ENCODE results near the gene RALGAPA2. TPM values are rescaled to one million over a fixed set of nuclear protein-coding genes. Genes with fewer than 3 reads are reported as not detected.

The RALGAPA2 gene
- total RNA-seq, 1 donor from 2014 or later = 52.0 TPM

- no peak for ATAC-seq
These were observed 25.1 kb downstream of the RALGAPA2 start for GRCh38 chr20:20687319-20687718.

GRCh38 chr20:20685635-20686034 lies 26.8 kb downstream of the RALGAPA2 start:
- DNase-seq (ENCODE audit: low spot score) = no peak
- peak; percentile 77 for ATAC-seq

More at GRCh38 chr20:20687319-20687718, 25.1 kb downstream of the RALGAPA2 start:
- DNase-seq (ENCODE audit: low spot score) = no peak

DNA sequence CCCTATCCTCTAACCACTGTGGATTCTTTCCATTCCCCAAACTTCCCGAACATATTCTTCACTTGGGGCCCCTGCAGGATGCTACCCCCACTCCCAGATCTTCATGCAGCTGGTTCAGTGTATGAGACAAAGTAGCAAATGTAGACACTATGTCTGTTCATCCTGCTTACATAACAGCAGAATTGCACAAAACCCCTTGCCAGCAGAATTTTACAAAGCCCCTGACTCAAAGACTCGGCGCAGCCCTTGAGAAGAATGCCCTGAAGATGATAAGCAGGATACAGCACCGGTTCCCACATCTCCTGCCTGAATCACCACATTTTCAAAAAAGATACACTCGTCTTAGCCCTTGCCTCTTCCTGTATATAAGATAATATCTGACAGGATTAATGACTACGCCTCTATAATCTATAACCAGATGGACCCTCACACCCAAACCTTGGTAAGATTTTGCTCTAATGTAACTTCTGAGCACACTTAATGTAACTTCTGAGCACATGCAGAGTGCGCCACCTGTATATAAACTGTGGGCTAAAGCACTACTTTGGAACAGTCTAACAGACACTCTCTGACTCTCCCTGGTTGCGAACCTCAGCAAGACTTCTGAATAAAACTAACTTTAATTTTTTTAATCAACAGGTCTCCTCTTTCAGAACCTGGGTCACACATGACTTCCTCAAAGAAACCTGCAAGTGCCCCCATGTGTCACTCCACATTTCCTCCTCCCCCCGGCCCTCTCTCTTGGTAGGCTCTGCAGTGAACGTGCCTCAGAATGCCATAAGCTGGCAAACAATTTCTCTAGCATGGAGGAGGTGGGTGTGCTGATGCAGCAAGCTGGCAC lies 28.7 kb downstream of the RALGAPA2 start:
- DNase-seq (ENCODE audit: low spot score) = no peak
- ATAC-seq = peak; percentile 5

- DNase-seq (ENCODE audit: low spot score) (no peak), ATAC-seq (peak; percentile 57)
These were observed 29.4 kb downstream of the RALGAPA2 start for GRCh38 chr20:20683020-20683419.

- DNase-seq (ENCODE audit: low spot score) (no peak), ATAC-seq (no peak)
These were observed 31.4 kb downstream of the RALGAPA2 start for GRCh38 chr20:20680991-20681508.

GRCh38 chr20:20679316-20679715 lies 33.1 kb downstream of the RALGAPA2 start:
- no peak for DNase-seq (ENCODE audit: low spot score)
- no peak for ATAC-seq

- no peak for DNase-seq (ENCODE audit: low spot score)
- no peak for ATAC-seq
These were observed 35.3 kb downstream of the RALGAPA2 start for GRCh38 chr20:20677186-20677585.

DNA sequence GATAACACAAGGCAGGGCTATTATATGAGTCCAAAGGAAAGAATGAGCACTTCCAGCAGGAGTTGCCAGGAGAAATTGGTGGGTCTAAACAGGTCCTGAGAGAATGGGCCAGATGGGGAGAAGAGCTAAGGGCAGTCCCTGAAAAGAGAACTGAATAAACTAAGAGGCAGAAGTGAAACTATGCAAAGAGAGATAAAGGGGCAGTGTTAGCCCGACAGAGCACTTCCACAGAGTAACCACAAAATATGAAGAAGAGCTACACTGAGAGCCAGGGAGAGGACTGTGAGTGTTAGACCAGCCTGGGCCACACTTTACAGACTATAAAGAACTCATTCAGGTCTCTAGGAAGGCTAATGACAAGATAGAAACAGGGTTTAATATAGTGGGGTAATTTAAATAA lies 43.8 kb downstream of the RALGAPA2 start:
- ATAC-seq (peak; percentile 44), DNase-seq (ENCODE audit: low spot score) (no peak)

GRCh38 chr20:20666359-20666758 lies 46.1 kb downstream of the RALGAPA2 start:
- ATAC-seq = no peak
- DNase-seq (ENCODE audit: low spot score) = no peak

GRCh38 chr20:20665606-20666332 lies 46.7 kb downstream of the RALGAPA2 start:
- DNase-seq (ENCODE audit: low spot score) (no peak), ATAC-seq (peak; percentile 5)

DNA sequence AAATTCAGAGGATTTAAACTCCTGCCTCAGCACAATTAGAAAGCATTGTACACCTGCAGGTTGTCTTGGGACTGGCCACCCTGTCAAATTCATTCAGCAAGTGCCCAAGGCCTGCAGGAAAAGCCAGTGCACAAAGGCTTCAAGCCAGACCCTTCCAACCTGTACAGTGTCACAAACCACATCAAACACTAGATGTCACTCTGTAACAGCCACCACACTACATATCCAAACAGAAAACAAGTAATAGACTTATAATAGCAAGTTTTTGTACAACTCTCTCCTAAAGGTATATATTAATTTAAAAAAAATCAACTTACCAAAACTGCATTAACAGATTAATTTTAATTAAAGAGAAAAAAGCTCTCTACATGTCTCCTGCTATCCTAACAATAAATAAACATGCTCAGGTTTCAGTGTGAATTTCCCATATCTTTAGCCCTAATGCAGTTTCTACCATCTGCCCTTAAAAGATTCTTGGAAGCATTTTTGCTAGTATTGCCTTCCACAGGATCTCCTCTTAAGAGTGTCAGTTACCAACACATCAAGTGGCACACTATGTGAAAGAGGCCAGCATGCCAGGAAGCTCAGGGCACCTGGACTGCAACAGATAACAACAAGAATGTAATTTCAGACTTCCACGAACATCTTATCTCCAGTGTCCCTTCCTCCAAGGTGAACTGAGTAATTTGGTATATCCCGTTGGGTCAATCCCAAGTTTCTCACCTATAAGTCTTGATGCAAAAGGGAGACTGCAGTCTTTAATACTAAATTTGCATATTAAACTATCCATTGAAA lies 47.5 kb downstream of the RALGAPA2 start:
- ATAC-seq (peak; percentile 91), DNase-seq (ENCODE audit: low spot score) (no peak)

- DNase-seq (ENCODE audit: low spot score) (no peak), ATAC-seq (no peak)
These were observed 48.6 kb downstream of the RALGAPA2 start for GRCh38 chr20:20663841-20664240.

GRCh38 chr20:20658871-20659431 lies 53.5 kb downstream of the RALGAPA2 start:
- ATAC-seq = peak; percentile 5
- DNase-seq (ENCODE audit: low spot score) = no peak

DNA sequence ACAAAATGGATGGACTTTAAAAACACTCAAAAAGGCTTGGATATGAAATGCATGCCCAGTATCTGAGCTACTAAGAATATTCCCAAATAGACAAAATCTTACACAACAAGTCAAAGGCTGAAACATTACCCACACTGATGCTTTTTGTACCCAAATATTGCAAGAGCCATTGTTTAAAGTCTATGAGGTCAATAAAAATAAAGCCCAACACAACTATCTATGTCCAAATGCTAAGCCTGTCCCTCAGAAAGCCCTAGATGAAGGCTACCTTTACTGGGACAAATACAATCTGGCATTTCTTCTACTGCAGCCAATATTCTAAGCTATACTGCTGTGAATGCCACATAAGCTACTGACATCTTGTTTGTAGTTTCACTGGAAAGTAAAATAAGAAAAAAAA lies 54.3 kb downstream of the RALGAPA2 start:
- peak; percentile 87 for ATAC-seq
- DNase-seq (ENCODE audit: low spot score) = no peak

- no peak for ATAC-seq
- DNase-seq (ENCODE audit: low spot score) = no peak
These were observed 55.4 kb downstream of the RALGAPA2 start for GRCh38 chr20:20657092-20657491.

DNA sequence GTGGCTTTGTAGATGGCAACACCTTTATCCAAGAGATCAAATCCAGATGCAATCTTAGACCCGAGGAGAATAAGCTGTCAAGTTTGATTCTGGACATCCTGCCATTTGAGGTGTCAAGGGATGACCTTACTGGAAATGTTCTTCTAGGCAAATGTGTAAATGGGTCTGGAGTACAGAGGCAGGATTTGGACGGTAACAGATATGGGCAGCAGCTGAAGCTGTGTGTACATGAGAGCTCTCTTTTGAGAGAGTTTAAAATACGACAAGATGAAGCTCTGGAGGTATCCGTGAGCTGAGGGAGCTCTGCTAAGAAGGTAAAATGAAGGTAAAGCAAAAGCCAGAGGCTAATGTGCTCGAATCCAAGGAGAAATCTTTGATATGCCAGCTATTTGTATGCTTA lies 56.6 kb downstream of the RALGAPA2 start:
- DNase-seq (ENCODE audit: low spot score) (no peak), ATAC-seq (no peak)

DNA sequence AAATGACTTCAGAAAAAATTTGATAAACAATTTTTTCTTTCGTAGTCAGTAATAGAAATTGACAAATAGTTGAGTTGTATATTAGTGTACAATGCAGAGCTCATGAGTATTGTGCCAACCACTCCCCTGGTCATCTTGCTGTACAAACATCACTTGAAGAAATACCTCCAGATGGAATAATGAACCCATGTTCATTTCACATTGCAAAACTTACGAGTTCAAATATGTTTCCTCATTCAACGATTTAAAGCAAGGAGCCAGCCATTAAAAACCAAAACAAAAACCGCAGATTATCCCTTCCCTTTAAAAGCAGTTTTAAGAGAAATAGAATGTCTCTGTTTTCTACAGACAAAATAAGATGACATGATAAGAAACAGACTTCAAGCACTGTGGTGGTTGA lies 62.5 kb downstream of the RALGAPA2 start:
- no peak for DNase-seq (ENCODE audit: low spot score)
- ATAC-seq = peak; percentile 82

GRCh38 chr20:20643927-20644326 lies 68.5 kb downstream of the RALGAPA2 start:
- no peak for DNase-seq (ENCODE audit: low spot score)

DNA sequence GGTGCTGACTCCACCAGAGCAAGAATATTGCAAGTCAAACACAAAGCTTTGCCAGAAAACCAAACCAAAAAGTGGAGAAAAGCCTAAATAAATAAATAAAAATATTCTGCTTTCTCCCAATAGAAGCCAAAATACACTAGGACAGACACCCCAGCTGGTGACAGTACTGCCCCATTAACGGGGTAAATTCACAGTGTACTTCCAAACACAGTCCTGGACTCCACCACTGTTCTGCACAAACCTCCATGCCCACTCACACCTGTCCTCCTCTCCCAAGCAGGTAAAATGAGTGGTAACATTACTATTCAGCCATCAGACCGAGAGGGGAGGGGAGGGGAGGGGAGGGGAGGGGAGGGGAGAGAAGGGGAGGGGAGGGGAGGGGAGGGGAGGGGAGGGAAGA lies 70.7 kb downstream of the RALGAPA2 start:
- ATAC-seq (peak; percentile 67), DNase-seq (ENCODE audit: low spot score) (no peak)

More at GRCh38 chr20:20643927-20644326, 68.5 kb downstream of the RALGAPA2 start:
- ATAC-seq = no peak

GRCh38 chr20:20638878-20639277 lies 73.6 kb downstream of the RALGAPA2 start:
- DNase-seq (ENCODE audit: low spot score) = no peak
- ATAC-seq = no peak
